PC-9 (cell line): Measurements from ENCODE around the gene TRPM4.

Experiments
- EZH2 ChIP-seq: fragments of 200-600 bp; sonication (generic); IDR thresholded peaks from 2 replicates; pipeline ENCODE4 v1.8.0; 2017; ENCODE audit warnings: antibody characterized with exemption, low read depth
- TF ChIP-seq, protein P1 (sequence below): fragments of 200-600 bp; sonication (generic); conservative IDR thresholded peaks from 2 replicates; pipeline ENCODE4 v1.6.1; 2017; ENCODE audit warnings: mixed run types, antibody characterized with exemption, mild to moderate bottlenecking, moderate library complexity

GRCh38 chr19:49150944-49151243 is 6.7 kb upstream of the TRPM4 start:
- TF ChIP-seq, protein P1, sequence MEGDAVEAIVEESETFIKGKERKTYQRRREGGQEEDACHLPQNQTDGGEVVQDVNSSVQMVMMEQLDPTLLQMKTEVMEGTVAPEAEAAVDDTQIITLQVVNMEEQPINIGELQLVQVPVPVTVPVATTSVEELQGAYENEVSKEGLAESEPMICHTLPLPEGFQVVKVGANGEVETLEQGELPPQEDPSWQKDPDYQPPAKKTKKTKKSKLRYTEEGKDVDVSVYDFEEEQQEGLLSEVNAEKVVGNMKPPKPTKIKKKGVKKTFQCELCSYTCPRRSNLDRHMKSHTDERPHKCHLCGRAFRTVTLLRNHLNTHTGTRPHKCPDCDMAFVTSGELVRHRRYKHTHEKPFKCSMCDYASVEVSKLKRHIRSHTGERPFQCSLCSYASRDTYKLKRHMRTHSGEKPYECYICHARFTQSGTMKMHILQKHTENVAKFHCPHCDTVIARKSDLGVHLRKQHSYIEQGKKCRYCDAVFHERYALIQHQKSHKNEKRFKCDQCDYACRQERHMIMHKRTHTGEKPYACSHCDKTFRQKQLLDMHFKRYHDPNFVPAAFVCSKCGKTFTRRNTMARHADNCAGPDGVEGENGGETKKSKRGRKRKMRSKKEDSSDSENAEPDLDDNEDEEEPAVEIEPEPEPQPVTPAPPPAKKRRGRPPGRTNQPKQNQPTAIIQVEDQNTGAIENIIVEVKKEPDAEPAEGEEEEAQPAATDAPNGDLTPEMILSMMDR, result no peak
- no peak for TF ChIP-seq EZH2
